Adipocyte (in vitro differentiated cells): ENCODE results near the gene MAST4.

Experiments
- DNase-seq: peaks from one replicate; pipeline ENCODE4 v3.0.0-alpha.2; 2015; ENCODE audit warnings: low read depth
- H3K27me3 ChIP-seq: replicated peaks from 2 replicates; pipeline ENCODE4 v1.7.0; 2013; ENCODE audit warnings: mild to moderate bottlenecking, low read length, moderate library complexity; ENCODE audit not compliant: control insufficient read depth, insufficient read depth
- H3K36me3 ChIP-seq: 2 replicates; pipeline ENCODE4 v1.7.0; 2013; ENCODE audit warnings: low read length, mild to moderate bottlenecking, moderate library complexity; ENCODE audit not compliant: control insufficient read depth, insufficient read depth, severe bottlenecking
- H3K4me1 ChIP-seq: 2 replicates; pipeline ENCODE4 v1.7.0; 2013; ENCODE audit warnings: mild to moderate bottlenecking, low read length, moderate library complexity; ENCODE audit not compliant: control insufficient read depth, insufficient read depth
- H3K4me3 ChIP-seq: 2 replicates; pipeline ENCODE4 v1.7.0; 2013; ENCODE audit warnings: mild to moderate bottlenecking, low read length, moderate library complexity
- H3K9ac ChIP-seq: 2 replicates; pipeline ENCODE4 v1.7.0; 2013; ENCODE audit warnings: mild to moderate bottlenecking, low read length, moderate library complexity
- H3K9me3 ChIP-seq: 2 replicates; pipeline ENCODE4 v1.7.0; 2013; ENCODE audit warnings: mild to moderate bottlenecking, low read length, moderate library complexity; ENCODE audit not compliant: control insufficient read depth

The MAST4 gene

DNA sequence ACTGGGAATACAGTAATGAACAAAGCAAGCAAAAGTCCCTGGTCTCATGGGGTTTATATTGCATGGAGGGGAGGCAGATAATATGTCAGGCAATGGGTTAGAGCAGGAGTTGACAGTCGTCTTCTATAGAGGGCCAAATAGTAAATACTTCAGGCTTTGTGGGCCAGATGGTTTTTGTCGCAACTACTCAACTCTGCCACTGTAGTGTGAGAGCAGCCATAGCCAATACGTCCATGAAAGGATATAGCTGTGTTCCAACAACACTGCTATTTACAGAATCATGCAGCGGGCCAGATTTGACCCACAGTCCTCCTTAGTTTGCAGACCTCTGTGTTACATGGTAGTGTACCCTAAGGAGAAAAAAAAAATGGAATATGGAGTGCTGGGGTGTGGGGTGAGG lies 25.5 kb downstream of the MAST4 start:
- no peak overlapping the region for H3K4me3 ChIP-seq
- DNase-seq = no peak
- H3K4me1 ChIP-seq = no peaks in the 10 kb centered on the region
- H3K9ac ChIP-seq = no peak overlapping the region
- peaks cover 6% of the 10 kb centered on the region for H3K9me3 ChIP-seq
- H3K36me3 ChIP-seq = no peaks in the 10 kb centered on the region
- no peaks in the 10 kb centered on the region for H3K27me3 ChIP-seq

DNA sequence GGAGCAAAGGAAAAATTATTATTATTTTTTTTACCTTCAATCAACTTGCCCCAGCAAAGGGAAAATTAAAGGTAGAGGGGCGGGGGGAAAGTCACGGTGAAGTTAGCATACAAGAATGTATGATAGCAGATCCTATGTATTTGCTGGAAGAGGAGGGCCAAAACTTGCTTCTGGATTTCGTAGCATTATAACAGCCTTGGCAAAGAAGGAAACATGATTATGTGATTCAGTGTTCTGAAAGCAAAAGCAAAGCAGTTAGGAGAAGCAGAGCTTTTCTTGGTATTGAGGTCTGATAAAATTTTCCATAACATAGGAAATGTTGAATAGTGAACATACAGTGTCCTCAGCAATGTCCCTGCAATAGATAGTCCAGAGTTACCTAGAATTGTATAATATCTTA lies 32.4 kb downstream of the MAST4 start:
- Histone ChIP-seq H3K9me3 (peaks cover 2% of the 10 kb centered on the region), H3K9ac (no peak overlapping the region), H3K4me3 (no peak overlapping the region), H3K36me3 (no peaks in the 10 kb centered on the region), H3K27me3 (peaks cover 4% of the 10 kb centered on the region), H3K4me1 (no peaks in the 10 kb centered on the region)
- no peak for DNase-seq

DNA sequence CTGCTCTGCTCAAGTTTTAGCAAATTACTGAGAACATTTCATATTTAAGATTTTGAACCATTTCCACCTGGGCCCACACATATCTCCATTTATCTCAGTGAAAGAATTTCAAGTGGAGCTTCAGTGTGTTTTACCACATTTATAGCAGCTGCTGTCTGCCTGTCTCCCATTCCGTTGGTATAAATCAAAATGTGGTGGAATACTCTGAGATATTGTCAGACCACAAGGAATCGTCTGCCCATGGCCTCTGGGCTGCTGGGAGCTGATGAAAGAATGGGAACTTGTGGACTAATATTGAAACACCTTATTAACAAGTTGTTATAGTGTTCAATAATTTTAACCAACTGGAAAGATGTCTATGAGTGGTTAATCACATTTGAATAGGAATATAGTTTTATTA lies 33.3 kb downstream of the MAST4 start:
- Histone ChIP-seq H3K9ac (no peak overlapping the region), H3K4me1 (no peaks in the 10 kb centered on the region), H3K4me3 (no peak overlapping the region), H3K9me3 (no peaks in the 10 kb centered on the region), H3K36me3 (no peaks in the 10 kb centered on the region), H3K27me3 (peaks cover 4% of the 10 kb centered on the region)
- DNase-seq = no peak

DNA sequence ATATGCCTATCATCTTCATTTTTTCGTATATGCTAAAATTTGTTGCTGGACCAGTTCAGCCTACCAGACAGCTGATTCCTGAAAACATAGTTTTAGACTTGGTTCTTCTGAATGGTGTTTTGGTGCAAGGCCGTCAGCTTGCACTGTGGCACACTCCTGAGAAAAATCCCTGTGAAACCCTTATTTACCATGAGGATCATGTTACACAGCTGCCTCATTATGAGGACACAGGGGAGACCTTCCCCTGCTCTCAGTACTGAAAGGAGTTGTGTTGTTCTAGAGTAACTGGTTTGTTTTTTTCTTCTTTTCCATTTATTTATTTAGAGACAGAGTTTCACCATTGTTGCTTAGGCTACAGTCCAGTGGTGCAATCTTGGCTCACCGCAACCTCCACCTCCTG lies 37.6 kb downstream of the MAST4 start:
- H3K4me1 ChIP-seq = no peaks in the 10 kb centered on the region
- H3K9ac ChIP-seq = no peak overlapping the region
- DNase-seq = no peak
- H3K36me3 ChIP-seq = no peaks in the 10 kb centered on the region
- H3K4me3 ChIP-seq = no peak overlapping the region
- no peaks in the 10 kb centered on the region for H3K27me3 ChIP-seq
- no peaks in the 10 kb centered on the region for H3K9me3 ChIP-seq

DNA sequence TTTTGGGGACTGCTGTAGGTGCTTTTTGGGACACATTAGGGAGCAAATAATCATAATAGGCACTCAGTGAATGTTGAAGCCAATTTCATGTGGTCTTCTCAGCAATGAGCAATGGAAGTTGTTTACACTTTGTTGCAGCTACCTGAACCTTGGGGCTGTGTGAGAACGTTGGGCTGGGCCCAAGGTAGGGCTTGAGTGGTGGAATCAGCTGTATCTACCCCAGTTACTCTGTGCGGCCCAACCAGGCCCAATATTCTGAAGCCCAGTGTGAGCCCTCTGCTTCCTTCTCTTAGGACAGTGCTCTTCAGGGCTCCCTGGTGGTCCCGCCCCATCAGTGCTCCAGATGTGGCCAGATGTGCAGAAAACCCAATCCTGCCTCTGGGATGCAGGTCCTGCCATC lies 38.4 kb downstream of the MAST4 start:
- H3K36me3 ChIP-seq = no peaks in the 10 kb centered on the region
- no peaks in the 10 kb centered on the region for H3K9me3 ChIP-seq
- H3K9ac ChIP-seq = no peak overlapping the region
- H3K4me1 ChIP-seq = no peaks in the 10 kb centered on the region
- no peaks in the 10 kb centered on the region for H3K27me3 ChIP-seq
- no peak for DNase-seq
- no peak overlapping the region for H3K4me3 ChIP-seq

DNA sequence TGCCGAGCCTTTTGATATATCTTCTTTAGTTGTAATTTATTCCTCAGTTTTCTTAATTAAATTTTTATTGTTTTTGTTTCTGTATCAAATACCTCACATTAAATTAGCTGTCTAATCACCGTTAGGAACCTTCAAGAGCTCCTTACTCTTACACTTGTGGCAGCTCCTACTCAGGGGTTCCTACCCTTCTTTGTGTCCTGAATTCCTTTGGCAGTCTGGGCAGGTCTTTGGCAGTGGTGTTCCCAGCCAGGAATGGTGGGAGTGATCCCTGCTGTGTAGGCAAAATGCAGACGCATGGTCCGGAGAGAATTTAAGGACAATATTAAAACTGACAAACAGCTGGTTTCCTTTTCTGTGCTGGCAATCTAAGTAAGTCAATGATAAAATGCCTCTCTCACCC lies 41.8 kb downstream of the MAST4 start:
- Histone ChIP-seq H3K36me3 (no peaks in the 10 kb centered on the region), H3K9ac (no peak overlapping the region), H3K27me3 (no peaks in the 10 kb centered on the region), H3K4me3 (no peak overlapping the region), H3K9me3 (peaks cover 10% of the 10 kb centered on the region), H3K4me1 (no peaks in the 10 kb centered on the region)
- DNase-seq = no peak

DNA sequence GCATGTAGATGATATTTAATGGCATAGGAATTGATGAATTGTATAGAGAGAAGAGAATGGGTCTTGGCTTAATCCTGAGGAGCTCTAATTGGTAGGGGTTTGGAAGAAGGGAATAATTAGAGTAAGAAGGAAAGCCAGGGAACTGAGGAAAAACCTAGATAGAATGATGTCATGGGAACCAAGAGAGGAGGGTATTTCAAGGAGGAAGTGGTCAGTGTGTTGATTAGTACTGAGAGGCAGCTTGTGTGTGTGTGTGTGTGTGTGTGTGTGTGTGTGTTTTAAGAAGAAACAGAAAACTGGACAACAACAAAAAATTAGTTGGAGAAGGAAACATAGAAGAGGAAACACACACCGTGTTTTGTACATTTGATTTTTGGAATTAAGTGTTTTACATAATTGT lies 42.8 kb downstream of the MAST4 start:
- no peak overlapping the region for H3K4me3 ChIP-seq
- H3K27me3 ChIP-seq = no peaks in the 10 kb centered on the region
- peaks cover 10% of the 10 kb centered on the region for H3K9me3 ChIP-seq
- no peak for DNase-seq
- peaks cover 5% of the 10 kb centered on the region for H3K4me1 ChIP-seq
- no peak overlapping the region for H3K9ac ChIP-seq
- H3K36me3 ChIP-seq = no peaks in the 10 kb centered on the region

DNA sequence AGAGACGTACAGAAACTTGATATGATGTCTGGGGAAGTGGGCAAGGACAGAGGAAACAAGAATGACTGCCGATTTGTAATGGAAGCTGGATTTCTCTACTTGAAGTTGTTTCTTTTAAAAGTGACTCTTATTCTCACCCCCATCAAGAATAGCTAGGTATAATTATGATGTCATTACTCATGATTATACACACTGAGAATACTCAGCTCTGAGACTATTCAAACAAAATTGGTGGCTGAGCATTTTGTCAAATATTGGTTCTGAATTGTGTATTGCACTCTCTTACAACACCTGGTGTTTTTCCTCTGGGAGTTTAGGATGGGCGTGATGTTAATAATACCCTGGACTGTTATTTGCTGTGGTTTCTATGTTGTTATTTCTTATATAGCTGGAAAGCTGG lies 46.3 kb downstream of the MAST4 start:
- Histone ChIP-seq H3K9me3 (peaks cover 10% of the 10 kb centered on the region), H3K9ac (no peak overlapping the region), H3K4me3 (no peak overlapping the region), H3K36me3 (no peaks in the 10 kb centered on the region), H3K27me3 (no peaks in the 10 kb centered on the region), H3K4me1 (peaks cover 20% of the 10 kb centered on the region)
- no peak for DNase-seq

DNA sequence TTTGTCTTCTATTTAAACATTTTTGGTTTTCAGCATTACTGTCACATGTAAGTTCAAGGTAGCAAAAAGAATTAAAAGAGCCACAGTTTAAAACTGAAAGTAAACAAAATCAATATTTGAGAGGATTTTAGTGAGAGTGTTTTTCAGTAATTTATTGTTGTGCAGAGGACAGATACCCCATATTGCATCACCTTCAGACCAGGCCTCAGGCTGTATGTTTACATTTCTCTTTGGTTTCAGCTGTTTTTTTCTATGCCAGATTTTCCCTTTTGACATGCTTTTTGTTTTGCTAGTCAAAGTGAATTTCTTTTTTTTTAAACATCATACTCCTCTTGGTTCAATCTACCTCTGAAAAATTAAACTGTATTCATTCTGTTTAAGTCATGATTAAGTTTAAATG lies 47.2 kb downstream of the MAST4 start:
- Histone ChIP-seq H3K36me3 (no peaks in the 10 kb centered on the region), H3K4me1 (peaks cover 23% of the 10 kb centered on the region), H3K9ac (no peak overlapping the region), H3K4me3 (no peak overlapping the region), H3K9me3 (peaks cover 10% of the 10 kb centered on the region), H3K27me3 (no peaks in the 10 kb centered on the region)
- DNase-seq = peak; percentile 6

DNA sequence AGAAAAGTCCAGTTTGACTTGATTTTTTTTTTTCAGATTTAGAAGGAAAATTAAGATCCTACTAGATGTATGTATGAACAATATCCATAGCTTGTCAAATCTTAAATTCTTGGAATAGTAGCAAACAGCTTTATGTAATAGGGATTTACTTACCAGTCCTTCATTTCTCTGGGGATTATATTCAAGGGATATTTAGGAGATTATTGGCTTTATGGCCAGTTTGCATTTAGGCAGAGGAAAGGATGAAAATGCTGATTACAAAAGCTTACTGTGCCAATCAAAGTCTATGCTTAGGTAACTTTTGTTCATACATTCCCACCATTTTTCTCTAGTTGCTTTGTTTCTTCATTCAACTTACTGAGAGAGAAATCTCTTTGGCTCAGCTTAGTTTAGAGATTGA lies 47.9 kb downstream of the MAST4 start:
- Histone ChIP-seq H3K9me3 (peaks cover 10% of the 10 kb centered on the region), H3K9ac (no peak overlapping the region), H3K27me3 (no peaks in the 10 kb centered on the region), H3K4me3 (no peak overlapping the region), H3K36me3 (no peaks in the 10 kb centered on the region), H3K4me1 (peaks cover 23% of the 10 kb centered on the region)
- DNase-seq = no peak

DNA sequence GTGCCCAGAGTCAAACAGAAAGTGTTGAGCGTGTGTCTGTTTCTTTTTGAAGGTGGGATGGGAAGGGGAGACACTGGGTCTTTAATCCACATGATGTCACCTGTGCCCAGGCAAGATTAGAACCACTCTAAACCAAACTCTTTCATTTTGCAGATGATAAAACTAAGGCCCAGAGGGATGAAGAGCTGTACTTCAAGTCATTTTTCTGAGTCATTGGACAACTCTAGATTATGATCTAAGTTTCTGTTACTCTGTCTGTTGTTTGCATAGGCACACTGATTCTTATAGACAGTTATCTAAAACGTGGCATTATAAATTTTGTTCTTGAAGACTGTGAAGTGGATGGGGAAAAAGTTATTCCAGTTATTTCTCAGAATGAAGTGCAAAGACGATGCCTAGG lies 48.8 kb downstream of the MAST4 start:
- peaks cover 23% of the 10 kb centered on the region for H3K4me1 ChIP-seq
- DNase-seq = no peak

DNA sequence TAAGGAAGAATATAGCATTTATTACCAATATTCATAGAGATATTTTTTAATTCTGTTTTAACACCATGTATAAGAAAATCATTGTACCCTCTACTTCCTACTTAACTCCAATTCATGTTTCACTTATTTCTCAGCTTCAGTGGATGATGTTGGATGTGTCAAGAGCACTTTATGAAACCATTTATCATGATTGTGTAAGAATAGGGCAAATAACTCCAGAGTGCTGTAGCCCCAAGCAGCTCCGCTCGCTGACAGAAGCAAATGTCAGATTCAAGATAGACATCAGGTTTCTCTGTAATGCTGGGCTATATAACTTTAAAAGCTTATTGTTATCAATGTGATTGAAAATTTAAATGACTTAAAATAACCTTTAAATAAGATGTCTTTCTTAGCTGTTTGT lies 50.4 kb downstream of the MAST4 start:
- no peaks in the 10 kb centered on the region for H3K27me3 ChIP-seq
- H3K4me1 ChIP-seq = peaks cover 23% of the 10 kb centered on the region
- H3K4me3 ChIP-seq = peak overlapping the region; percentile 48
- H3K36me3 ChIP-seq = no peaks in the 10 kb centered on the region
- H3K9ac ChIP-seq = peak overlapping the region; percentile 26
- DNase-seq = no peak
- H3K9me3 ChIP-seq = peaks cover 11% of the 10 kb centered on the region

More for the DNA sequence above, 48.8 kb downstream of the MAST4 start:
- Histone ChIP-seq H3K36me3 (no peaks in the 10 kb centered on the region), H3K9me3 (peaks cover 10% of the 10 kb centered on the region), H3K4me3 (no peak overlapping the region), H3K27me3 (no peaks in the 10 kb centered on the region), H3K9ac (no peak overlapping the region)
